HCT116 (cell line): ENCODE measurements around the gene TMEM101. TPM values are rescaled to one million over a fixed set of nuclear protein-coding genes. Genes with fewer than 3 reads are reported as not detected.

Experiments
- ATAC-seq: fragments of 200-7000 bp; cut with Tn5 transposase; 2 replicates; pipeline ENCODE4 v1.9.1; 2020; ENCODE audit warnings: mild to moderate bottlenecking, moderate library complexity
- BruUV-seq: library from RNA; stranded (reverse); fragments of 400-500 nt; replicated peaks from 2 replicates; lab custom pipeline; 2021; lab: Mats Ljungman, UMichigan
- CTCF ChIA-PET: fragments of 300-600 bp; sonication (Branson Sonifier 250); formaldehyde crosslinking; loops from one replicate; lab custom pipeline; 2021; ENCODE audit warnings: antibody characterized with exemption; lab: Charles Lee
- POLR2A ChIA-PET: fragments of 300-600, 350-600 bp; sonication (Branson Sonifier 250); formaldehyde crosslinking; loops from one replicate; lab custom pipeline; 2021; ENCODE audit warnings: antibody characterized with exemption; lab: Charles Lee
- RAD21 ChIA-PET, 2 experiments: fragments of 300-600 bp; sonication (Branson Sonifier 250); formaldehyde crosslinking; loops; one replicate each; lab custom pipeline; 2023; ENCODE audit warnings: low total read pairs in 2 of 2; ENCODE audit not compliant: uncharacterized antibody in 2 of 2, unreplicated experiment in 2 of 2, low non-redundant PET in 1 of 2; lab: Charles Lee
- DNase-seq: peaks from one replicate; pipeline ENCODE4 v3.0.0-alpha.2; 2010; ENCODE audit warnings: low read depth, low spot score
- H2AFZ ChIP-seq: fragments of 200-600 bp; shearing (Covaris generic), sonication (generic); 2 replicates; pipeline ENCODE4 v1.6.1; 2017; ENCODE audit warnings: low read depth, mixed run types, mixed read lengths, antibody characterized with exemption, low read length; ENCODE audit not compliant: poor library complexity, severe bottlenecking
- H3K27ac ChIP-seq: 2 replicates; pipeline ENCODE4 v1.5.1; 2012; ENCODE audit warnings: low read depth, low read length
- H3K27me3 ChIP-seq: fragments of 200-600 bp; sonication (generic); 2 replicates; pipeline ENCODE4 v1.6.1; 2016; ENCODE audit warnings: mixed run types, low read length, mixed read lengths; ENCODE audit not compliant: insufficient read depth
- H3K36me3 ChIP-seq, 2 experiments: fragments of 200-500 bp in 1 of 2; fragments of 200-600 bp in 1 of 2; sonication (Bioruptor generic) in 1 of 2; sonication (generic) in 1 of 2; 2 replicates each; pipeline versions ENCODE4 v1.5.1 to v1.6.1; 2014 to 2016; ENCODE audit warnings: low read length in 2 of 2, inconsistent platforms in 1 of 2, mixed read lengths in 1 of 2, mixed run types in 1 of 2; ENCODE audit not compliant: insufficient read depth in 2 of 2, control insufficient read depth in 1 of 2
- H3K4me1 ChIP-seq, 2 experiments: fragments of 200-600 bp in 1 of 2; sonication (generic) in 1 of 2; 2 replicates each; pipeline versions ENCODE4 v1.5.1 to v1.6.1; 2012 to 2017; ENCODE audit warnings: low read length in 2 of 2, inconsistent platforms in 1 of 2, mild to moderate bottlenecking in 1 of 2, mixed read lengths in 1 of 2, mixed run types in 1 of 2, moderate library complexity in 1 of 2; ENCODE audit not compliant: insufficient read depth in 2 of 2, control insufficient read depth in 1 of 2
- H3K4me2 ChIP-seq: fragments of 200-600 bp; sonication (generic); 2 replicates; pipeline ENCODE4 v1.6.1; 2017; ENCODE audit warnings: mixed run types, low read length, mixed read lengths
- H3K4me3 ChIP-seq, 2 experiments: fragments of 200-600 bp in 1 of 2; sonication (generic) in 1 of 2; replicated peaks in 1 of 2; 2 replicates each; pipeline ENCODE4 v1.5.1; 2011 to 2016; ENCODE audit warnings: low read length in 2 of 2, control low read depth in 1 of 2, low read depth in 1 of 2, mild to moderate bottlenecking in 1 of 2, mixed read lengths in 1 of 2, mixed run types in 1 of 2
- H3K79me2 ChIP-seq: fragments of 200-600 bp; sonication (generic); 2 replicates; pipeline ENCODE4 v1.6.1; 2017; ENCODE audit warnings: mild to moderate bottlenecking, mixed run types, low read length, moderate library complexity, mixed read lengths; ENCODE audit not compliant: insufficient read depth
- H3K9ac ChIP-seq: fragments of 200-600 bp; sonication (generic); 2 replicates; pipeline ENCODE4 v1.6.1; 2016; ENCODE audit warnings: low read length, mixed read lengths
- H3K9me2 ChIP-seq: fragments of 200-600 bp; sonication (generic), shearing (Covaris generic); 2 replicates; pipeline ENCODE4 v1.6.1; 2017; ENCODE audit warnings: mixed run types, mild to moderate bottlenecking, moderate library complexity; ENCODE audit not compliant: insufficient read depth
- H3K9me3 ChIP-seq, 2 experiments: fragments of 200-500 bp in 1 of 2; fragments of 200-600 bp in 1 of 2; sonication (Bioruptor generic) in 1 of 2; sonication (generic) in 1 of 2; 2 replicates each; pipeline ENCODE4 v1.6.1; 2014 to 2017; ENCODE audit warnings: low read length in 2 of 2, mixed read lengths in 2 of 2, inconsistent platforms in 1 of 2, low read depth in 1 of 2, mild to moderate bottlenecking in 1 of 2, mixed run types in 1 of 2, moderate library complexity in 1 of 2; ENCODE audit not compliant: control insufficient read depth in 1 of 2, insufficient read depth in 1 of 2
- H4K20me1 ChIP-seq: fragments of 200-600 bp; sonication (generic), shearing (Covaris generic); 2 replicates; pipeline ENCODE4 v1.6.1; 2017; ENCODE audit warnings: mixed run types, mild to moderate bottlenecking, moderate library complexity; ENCODE audit not compliant: insufficient read depth
- CEBPB ChIP-seq: IDR thresholded peaks from 2 replicates; pipeline ENCODE4 v1.6.1; 2012; ENCODE audit warnings: low read depth
- EGR1 ChIP-seq: IDR thresholded peaks from 2 replicates; pipeline ENCODE4 v1.6.1; 2012; ENCODE audit warnings: low read depth
- ELF1 ChIP-seq: IDR thresholded peaks from 2 replicates; pipeline ENCODE4 v1.6.1; 2012; ENCODE audit warnings: low read depth, borderline replicate concordance
- EZH2 ChIP-seq: fragments of 200-600 bp; sonication (generic); IDR thresholded peaks from 2 replicates; pipeline ENCODE4 v1.6.1; 2017; ENCODE audit warnings: antibody characterized with exemption, mixed run types
- EZH2phosphoT487 ChIP-seq: fragments of 200-600 bp; IDR thresholded peaks from 2 replicates; pipeline ENCODE4 v1.6.1; 2018; ENCODE audit warnings: antibody characterized with exemption, borderline replicate concordance
- JUND ChIP-seq: IDR thresholded peaks from 2 replicates; pipeline ENCODE4 v1.6.1; 2012
- POLR2AphosphoS5 ChIP-seq: IDR thresholded peaks from 2 replicates; pipeline ENCODE4 v1.6.1; 2011; ENCODE audit warnings: mild to moderate bottlenecking, low read depth, low read length, moderate library complexity
- RAD21 ChIP-seq: IDR thresholded peaks from 2 replicates; pipeline ENCODE4 v1.6.1; 2012; ENCODE audit warnings: low read depth, mild to moderate bottlenecking
- SIN3A ChIP-seq: IDR thresholded peaks from 2 replicates; pipeline ENCODE4 v1.6.1; 2012; ENCODE audit warnings: low read depth
- SP1 ChIP-seq: IDR thresholded peaks from 2 replicates; pipeline ENCODE4 v1.6.1; 2012; ENCODE audit warnings: low read depth
- SRF ChIP-seq: IDR thresholded peaks from 2 replicates; pipeline ENCODE4 v1.6.1; 2012; ENCODE audit warnings: low read depth
- TCF7L2 ChIP-seq: IDR thresholded peaks from 2 replicates; pipeline ENCODE4 v1.7.0; 2011; ENCODE audit warnings: borderline replicate concordance, inconsistent platforms; ENCODE audit not compliant: insufficient read depth, insufficient read length; ENCODE audit errors: extremely low read depth
- YY1 ChIP-seq: IDR thresholded peaks from 2 replicates; pipeline ENCODE4 v1.6.1; 2011; ENCODE audit warnings: low read length, low read depth, moderate library complexity, mild to moderate bottlenecking; ENCODE audit not compliant: insufficient replicate concordance; ENCODE audit errors: extremely low read depth
- ZFX ChIP-seq: fragments of 450-650 bp; IDR thresholded peaks from 2 replicates; pipeline ENCODE4 v1.6.1; 2017
- intact Hi-C: fragments of 100-400 bp; cut with micrococcal nuclease; formaldehyde crosslinking; loops from 2 replicates; pipeline ENCODE4 v1.10.0; 2022
- total RNA-seq: library from RNA; stranded (reverse); gene quantifications from one replicate; pipeline ENCODE4 v1.2.1, GENCODE V29; 2021; ENCODE audit not compliant: unreplicated experiment
- TF ChIP-seq, protein P1 (sequence below), 3 experiments: fragments of 200-600 bp in 1 of 3; sonication (generic) in 1 of 3; IDR thresholded peaks in 2 of 3; conservative IDR thresholded peaks in 1 of 3; 2 replicates each; pipeline ENCODE4 v1.5.1; 2012 to 2017; ENCODE audit warnings: low read depth in 2 of 3, low read length in 2 of 3, antibody characterized with exemption in 1 of 3, borderline replicate concordance in 1 of 3, control low read depth in 1 of 3, mild to moderate bottlenecking in 1 of 3, mixed read lengths in 1 of 3, mixed run types in 1 of 3, moderate library complexity in 1 of 3; ENCODE audit not compliant: insufficient read depth in 1 of 3
- TF ChIP-seq, protein P2 (sequence below): IDR thresholded peaks from 2 replicates; pipeline ENCODE4 v1.6.1; 2011; ENCODE audit warnings: mild to moderate bottlenecking, low read length, moderate library complexity; ENCODE audit not compliant: insufficient replicate concordance; ENCODE audit errors: extremely low read depth
- TF ChIP-seq, protein P3 (sequence below): IDR thresholded peaks from 2 replicates; pipeline ENCODE4 v1.6.1; 2012
- TF ChIP-seq, protein P4 (sequence below): IDR thresholded peaks from 2 replicates; pipeline ENCODE4 v1.6.1; 2012; ENCODE audit warnings: low read depth
- TF ChIP-seq, protein P5 (sequence below): IDR thresholded peaks from 2 replicates; pipeline ENCODE4 v1.6.1; 2012

TMEM101 gene
- total RNA-seq, 1 experiment from 2014 or later = 43.8 TPM

DNA sequence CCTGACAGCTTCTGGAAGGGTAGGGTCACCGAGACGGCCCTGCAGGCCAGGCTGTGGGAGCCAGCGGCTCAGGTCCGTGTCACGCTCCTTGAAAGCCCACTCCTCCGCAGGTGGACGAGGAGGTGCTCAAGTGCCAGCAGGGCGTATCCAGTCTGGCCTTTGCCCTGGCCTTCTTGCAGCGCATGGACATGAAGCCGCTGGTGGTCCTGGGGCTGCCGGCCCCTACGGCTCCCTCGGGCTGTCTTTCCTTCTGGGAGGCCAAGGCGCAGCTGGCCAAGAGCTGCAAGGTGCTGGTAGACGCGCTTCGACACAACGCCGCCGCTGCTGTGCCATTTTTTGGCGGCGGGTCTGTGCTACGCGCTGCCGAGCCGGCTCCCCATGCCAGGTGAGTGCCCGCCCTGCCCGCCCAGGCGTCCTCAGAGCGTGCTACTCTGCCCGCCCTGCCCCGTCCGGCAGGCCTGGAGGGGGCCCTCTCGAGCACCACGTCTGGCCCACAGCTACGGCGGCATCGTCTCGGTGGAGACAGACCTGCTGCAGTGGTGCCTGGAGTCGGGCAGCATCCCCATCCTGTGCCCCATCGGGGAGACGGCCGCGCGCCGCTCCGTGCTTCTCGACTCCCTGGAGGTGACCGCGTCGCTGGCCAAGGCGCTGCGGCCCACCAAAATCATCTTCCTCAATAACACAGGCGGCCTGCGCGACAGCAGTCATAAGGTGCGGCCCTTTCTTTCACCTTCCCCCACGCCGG is 9.1 kb downstream of the TMEM101 start:
- Histone ChIP-seq H3K79me2 (peaks cover 32% of the 10 kb centered on the region; the same call in 1 of the 2 replicates), H3K9ac (peak overlapping the region; percentile 86), H2AFZ (no peak overlapping the region), H3K27me3 (no peaks in the 10 kb centered on the region), H3K27ac (peak overlapping the region; percentile 83), H3K36me3 (peaks cover 10 to 21% of the 10 kb centered on the region in 2 experiments; a peak in 3 of 4 replicates), H3K4me1 (peaks cover 36 to 77% of the 10 kb centered on the region in 2 experiments), H3K4me2 (peak overlapping the region; percentile 99), H4K20me1 (no peaks in the 10 kb centered on the region), H3K4me3 (peak overlapping the region; percentile 87 to 92), H3K9me3 (no peaks in the 10 kb centered on the region), H3K9me2 (no peaks in the 10 kb centered on the region)
- BruUV-seq = no TSS peak
- DNase-seq (no peak), ATAC-seq (peak; percentile 57)
- ChIA-PET RAD21 (no interaction called here), CTCF (no interaction called here), POLR2A (no interaction called here)
- intact Hi-C loops = no loop called here
- TF ChIP-seq TCF7L2 (no peak), JUND (no peak), ELF1 (no peak), EZH2phosphoT487 (no peak), EZH2 (no peak), SRF (no peak), SP1 (no peak), RAD21 (no peak), POLR2AphosphoS5 (peak; percentile 38; the same call in 1 of the 2 replicates), YY1 (peak; percentile 56), ZFX (peak; percentile 79; the same call in 1 of the 2 replicates), EGR1 (no peak), SIN3A (no peak), CEBPB (no peak)
- TF ChIP-seq, protein P1, sequence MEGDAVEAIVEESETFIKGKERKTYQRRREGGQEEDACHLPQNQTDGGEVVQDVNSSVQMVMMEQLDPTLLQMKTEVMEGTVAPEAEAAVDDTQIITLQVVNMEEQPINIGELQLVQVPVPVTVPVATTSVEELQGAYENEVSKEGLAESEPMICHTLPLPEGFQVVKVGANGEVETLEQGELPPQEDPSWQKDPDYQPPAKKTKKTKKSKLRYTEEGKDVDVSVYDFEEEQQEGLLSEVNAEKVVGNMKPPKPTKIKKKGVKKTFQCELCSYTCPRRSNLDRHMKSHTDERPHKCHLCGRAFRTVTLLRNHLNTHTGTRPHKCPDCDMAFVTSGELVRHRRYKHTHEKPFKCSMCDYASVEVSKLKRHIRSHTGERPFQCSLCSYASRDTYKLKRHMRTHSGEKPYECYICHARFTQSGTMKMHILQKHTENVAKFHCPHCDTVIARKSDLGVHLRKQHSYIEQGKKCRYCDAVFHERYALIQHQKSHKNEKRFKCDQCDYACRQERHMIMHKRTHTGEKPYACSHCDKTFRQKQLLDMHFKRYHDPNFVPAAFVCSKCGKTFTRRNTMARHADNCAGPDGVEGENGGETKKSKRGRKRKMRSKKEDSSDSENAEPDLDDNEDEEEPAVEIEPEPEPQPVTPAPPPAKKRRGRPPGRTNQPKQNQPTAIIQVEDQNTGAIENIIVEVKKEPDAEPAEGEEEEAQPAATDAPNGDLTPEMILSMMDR (IDR thresholded peaks at IDR 0.05 in 2 of 3, conservative IDR thresholded peaks at IDR 0.05 in 1 of 3; ENCODE audit: borderline replicate concordance in 1 of 3, insufficient read depth in 1 of 3, low read depth in 2 of 3, low read length in 2 of 3) = peak in 1 of 3 experiments; percentile 45; a peak in 2 of 6 replicates
- TF ChIP-seq, protein P2, sequence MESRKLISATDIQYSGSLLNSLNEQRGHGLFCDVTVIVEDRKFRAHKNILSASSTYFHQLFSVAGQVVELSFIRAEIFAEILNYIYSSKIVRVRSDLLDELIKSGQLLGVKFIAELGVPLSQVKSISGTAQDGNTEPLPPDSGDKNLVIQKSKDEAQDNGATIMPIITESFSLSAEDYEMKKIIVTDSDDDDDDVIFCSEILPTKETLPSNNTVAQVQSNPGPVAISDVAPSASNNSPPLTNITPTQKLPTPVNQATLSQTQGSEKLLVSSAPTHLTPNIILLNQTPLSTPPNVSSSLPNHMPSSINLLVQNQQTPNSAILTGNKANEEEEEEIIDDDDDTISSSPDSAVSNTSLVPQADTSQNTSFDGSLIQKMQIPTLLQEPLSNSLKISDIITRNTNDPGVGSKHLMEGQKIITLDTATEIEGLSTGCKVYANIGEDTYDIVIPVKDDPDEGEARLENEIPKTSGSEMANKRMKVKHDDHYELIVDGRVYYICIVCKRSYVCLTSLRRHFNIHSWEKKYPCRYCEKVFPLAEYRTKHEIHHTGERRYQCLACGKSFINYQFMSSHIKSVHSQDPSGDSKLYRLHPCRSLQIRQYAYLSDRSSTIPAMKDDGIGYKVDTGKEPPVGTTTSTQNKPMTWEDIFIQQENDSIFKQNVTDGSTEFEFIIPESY = no peak
- TF ChIP-seq, protein P3, sequence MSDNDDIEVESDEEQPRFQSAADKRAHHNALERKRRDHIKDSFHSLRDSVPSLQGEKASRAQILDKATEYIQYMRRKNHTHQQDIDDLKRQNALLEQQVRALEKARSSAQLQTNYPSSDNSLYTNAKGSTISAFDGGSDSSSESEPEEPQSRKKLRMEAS = peak; percentile 62
- TF ChIP-seq, protein P4, sequence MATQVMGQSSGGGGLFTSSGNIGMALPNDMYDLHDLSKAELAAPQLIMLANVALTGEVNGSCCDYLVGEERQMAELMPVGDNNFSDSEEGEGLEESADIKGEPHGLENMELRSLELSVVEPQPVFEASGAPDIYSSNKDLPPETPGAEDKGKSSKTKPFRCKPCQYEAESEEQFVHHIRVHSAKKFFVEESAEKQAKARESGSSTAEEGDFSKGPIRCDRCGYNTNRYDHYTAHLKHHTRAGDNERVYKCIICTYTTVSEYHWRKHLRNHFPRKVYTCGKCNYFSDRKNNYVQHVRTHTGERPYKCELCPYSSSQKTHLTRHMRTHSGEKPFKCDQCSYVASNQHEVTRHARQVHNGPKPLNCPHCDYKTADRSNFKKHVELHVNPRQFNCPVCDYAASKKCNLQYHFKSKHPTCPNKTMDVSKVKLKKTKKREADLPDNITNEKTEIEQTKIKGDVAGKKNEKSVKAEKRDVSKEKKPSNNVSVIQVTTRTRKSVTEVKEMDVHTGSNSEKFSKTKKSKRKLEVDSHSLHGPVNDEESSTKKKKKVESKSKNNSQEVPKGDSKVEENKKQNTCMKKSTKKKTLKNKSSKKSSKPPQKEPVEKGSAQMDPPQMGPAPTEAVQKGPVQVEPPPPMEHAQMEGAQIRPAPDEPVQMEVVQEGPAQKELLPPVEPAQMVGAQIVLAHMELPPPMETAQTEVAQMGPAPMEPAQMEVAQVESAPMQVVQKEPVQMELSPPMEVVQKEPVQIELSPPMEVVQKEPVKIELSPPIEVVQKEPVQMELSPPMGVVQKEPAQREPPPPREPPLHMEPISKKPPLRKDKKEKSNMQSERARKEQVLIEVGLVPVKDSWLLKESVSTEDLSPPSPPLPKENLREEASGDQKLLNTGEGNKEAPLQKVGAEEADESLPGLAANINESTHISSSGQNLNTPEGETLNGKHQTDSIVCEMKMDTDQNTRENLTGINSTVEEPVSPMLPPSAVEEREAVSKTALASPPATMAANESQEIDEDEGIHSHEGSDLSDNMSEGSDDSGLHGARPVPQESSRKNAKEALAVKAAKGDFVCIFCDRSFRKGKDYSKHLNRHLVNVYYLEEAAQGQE = no peak
- TF ChIP-seq, protein P5, sequence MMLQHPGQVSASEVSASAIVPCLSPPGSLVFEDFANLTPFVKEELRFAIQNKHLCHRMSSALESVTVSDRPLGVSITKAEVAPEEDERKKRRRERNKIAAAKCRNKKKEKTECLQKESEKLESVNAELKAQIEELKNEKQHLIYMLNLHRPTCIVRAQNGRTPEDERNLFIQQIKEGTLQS = no peak
